Measurements from ENCODE around the gene METTL25B. TPM values are rescaled to one million over a fixed set of nuclear protein-coding genes. Genes with fewer than 3 reads are reported as not detected.
"Not testable (repeated sequence)": the region's sequence is repeated elsewhere in the genome, so short reads cannot be mapped to it uniquely, and the experiment has no call there.

METTL25B gene
- total and polyA plus RNA-seq, 12 donors = 12.8 to 45.2 (median 15.6) TPM

DNA sequence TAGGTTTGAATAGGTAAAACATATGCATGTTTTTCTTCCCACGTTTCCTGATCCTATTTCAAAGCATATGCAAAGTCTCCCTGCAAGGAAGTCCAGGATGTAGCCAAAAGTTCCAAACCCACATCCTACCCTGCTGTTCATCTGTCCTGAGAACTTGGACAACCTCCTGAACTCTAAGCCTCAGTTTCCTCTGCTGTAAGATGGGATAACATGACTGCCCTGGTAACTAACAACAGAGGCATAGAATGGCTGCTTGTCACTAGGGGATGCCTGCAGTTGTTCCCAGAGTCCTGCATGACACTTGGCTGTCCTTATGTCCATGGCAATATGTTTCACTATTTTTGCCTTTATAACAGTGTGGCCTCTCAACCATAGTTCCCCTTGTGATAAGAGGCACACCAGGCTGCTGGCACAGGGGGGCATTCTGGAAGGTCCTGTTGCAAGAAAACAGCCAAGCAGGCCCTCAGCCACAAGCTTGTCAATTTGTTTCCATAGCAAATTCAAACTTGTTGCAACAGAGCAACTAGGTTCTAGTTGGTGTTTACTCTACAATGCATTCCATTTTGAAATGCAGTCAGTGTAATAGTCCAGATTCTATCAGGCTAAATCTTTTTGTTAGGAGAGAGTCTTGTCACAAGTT is 24.7 kb downstream of the METTL25B start:
- intact Hi-C loops (cut with DNase I) = loop anchor here in 3 of 10 donors (1.0 to 2.0 kb wide), 2 partner anchors 13 to 14 kb away; partner anchors contain the start of gene PRCC (in 2 of the 3)
- no peak for DNase-seq
- H3K36me3 ChIP-seq = peaks cover 0 to 3% (median 0%) of the 10 kb centered on the region in 9 donors
- no peaks in the 10 kb centered on the region for H3K9me3 ChIP-seq
- no peak for ATAC-seq
- TF ChIP-seq, protein P1, sequence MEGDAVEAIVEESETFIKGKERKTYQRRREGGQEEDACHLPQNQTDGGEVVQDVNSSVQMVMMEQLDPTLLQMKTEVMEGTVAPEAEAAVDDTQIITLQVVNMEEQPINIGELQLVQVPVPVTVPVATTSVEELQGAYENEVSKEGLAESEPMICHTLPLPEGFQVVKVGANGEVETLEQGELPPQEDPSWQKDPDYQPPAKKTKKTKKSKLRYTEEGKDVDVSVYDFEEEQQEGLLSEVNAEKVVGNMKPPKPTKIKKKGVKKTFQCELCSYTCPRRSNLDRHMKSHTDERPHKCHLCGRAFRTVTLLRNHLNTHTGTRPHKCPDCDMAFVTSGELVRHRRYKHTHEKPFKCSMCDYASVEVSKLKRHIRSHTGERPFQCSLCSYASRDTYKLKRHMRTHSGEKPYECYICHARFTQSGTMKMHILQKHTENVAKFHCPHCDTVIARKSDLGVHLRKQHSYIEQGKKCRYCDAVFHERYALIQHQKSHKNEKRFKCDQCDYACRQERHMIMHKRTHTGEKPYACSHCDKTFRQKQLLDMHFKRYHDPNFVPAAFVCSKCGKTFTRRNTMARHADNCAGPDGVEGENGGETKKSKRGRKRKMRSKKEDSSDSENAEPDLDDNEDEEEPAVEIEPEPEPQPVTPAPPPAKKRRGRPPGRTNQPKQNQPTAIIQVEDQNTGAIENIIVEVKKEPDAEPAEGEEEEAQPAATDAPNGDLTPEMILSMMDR (IDR thresholded peaks at IDR 0.05) = no peak
- no peaks in the 10 kb centered on the region for H3K27me3 ChIP-seq
- peaks cover 24 to 57% (median 43%) of the 10 kb centered on the region in 9 donors for H3K4me1 ChIP-seq
- H3K27ac ChIP-seq = peak overlapping the region in 5 of 10 donors; percentile 98 to 100 (median 100)
- WGBS, 2 donors = 13 to 29% methylated on average over 1 of the region's 1 CpG
- H3K4me3 ChIP-seq = peak overlapping the region in 7 of 10 donors; percentile 79 to 99 (median 99)

DNA sequence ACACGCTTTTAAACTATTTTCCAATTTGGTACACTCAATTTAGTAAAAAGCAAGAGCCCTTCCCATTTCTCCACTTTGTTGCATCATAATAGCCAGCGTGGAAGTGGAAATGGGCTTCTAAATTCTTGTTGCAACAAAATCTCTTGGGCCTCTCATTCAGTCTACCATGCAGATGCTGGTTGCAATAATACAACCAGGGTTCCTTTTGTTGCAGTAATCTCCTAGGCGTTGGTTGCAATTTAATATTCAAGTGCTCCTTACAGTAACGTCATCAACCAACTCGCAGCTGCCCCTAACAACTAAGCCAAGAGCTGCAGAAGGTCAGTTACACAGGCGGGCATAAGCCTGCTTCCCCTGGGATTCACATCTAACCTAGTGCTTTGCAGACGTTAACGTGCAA is 25.9 kb downstream of the METTL25B start:
- no peak for ATAC-seq
- TF ChIP-seq, protein P1 (IDR thresholded peaks at IDR 0.05) = no peak
- no peaks in the 10 kb centered on the region for H3K9me3 ChIP-seq

DNA sequence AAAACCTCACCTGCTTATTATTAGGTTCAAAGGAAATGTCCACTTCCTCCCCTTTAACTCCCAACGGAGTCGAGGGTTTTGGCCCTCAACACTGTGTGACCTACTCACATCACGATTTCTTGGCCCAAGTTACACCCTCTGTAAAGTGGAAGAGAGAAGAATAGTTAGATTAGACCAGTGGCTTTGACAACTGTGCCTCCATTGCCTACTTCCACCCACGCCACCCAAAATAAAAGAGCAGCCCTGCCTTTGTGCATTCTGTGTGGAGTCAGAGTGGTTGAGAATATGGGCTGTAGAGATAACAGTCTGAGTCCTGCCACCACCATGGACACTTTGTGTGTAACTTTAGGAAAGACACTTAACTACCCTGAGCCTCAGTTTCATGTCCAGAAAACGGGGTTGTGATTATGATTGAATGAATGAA is 27.3 kb downstream of the METTL25B start:
- H3K27me3 ChIP-seq = no peaks in the 10 kb centered on the region
- ATAC-seq (no peak), DNase-seq (no peak)
- no peak overlapping the region for H3K4me3 ChIP-seq
- peak overlapping the region in 4 of 10 donors; percentile 0 to 57 (median 24) for H3K27ac ChIP-seq
- peaks cover 4 to 32% (median 17%) of the 10 kb centered on the region in 9 donors for H3K4me1 ChIP-seq
- TF ChIP-seq, protein P1 (IDR thresholded peaks at IDR 0.05) = no peak
- H3K36me3 ChIP-seq = peaks cover 0 to 3% (median 0%) of the 10 kb centered on the region in 9 donors
- H3K9me3 ChIP-seq = no peaks in the 10 kb centered on the region
- 45 to 51% methylated on average over 5 of the region's 5 CpGs for WGBS, 2 donors
- intact Hi-C loops (cut with DNase I) = no loop called here

More for the DNA sequence above, 25.9 kb downstream of the METTL25B start:
- H3K36me3 ChIP-seq = peaks cover 0 to 3% (median 0%) of the 10 kb centered on the region in 9 donors
- H3K27me3 ChIP-seq = no peaks in the 10 kb centered on the region
- peaks cover 13 to 45% (median 30%) of the 10 kb centered on the region in 9 donors for H3K4me1 ChIP-seq
- H3K27ac ChIP-seq = no peak overlapping the region
- intact Hi-C loops (cut with DNase I) = no loop called here
- 74 to 75% methylated on average over 8 of the region's 8 CpGs for WGBS, 2 donors
- no peak overlapping the region for H3K4me3 ChIP-seq
- no peak for DNase-seq

DNA sequence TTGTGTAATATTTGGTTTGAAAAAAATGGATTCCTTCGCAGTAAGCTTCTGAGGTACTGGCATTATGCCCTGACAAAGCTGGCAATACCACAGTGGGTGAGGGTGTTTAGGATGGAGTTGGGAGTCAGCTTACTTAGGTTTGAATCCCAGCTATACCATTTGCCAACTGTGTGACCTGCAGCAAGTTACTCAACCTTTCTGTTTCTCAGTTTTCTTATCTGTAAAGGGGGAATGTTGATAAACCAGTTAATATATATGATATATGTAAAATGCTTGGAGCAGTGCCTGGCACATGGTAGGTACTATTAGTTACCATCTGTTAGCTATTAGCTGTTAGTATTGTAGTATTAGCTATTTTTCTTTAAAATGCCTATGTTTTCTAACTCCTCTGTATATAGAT is 28.1 kb downstream of the METTL25B start:
- Histone ChIP-seq H3K36me3 (peaks cover 0 to 3% (median 0%) of the 10 kb centered on the region in 9 donors), H3K27me3 (no peaks in the 10 kb centered on the region), H3K9me3 (no peaks in the 10 kb centered on the region), H3K4me1 (peaks cover 4 to 32% (median 15%) of the 10 kb centered on the region in 9 donors), H3K27ac (peak overlapping the region in 1 of 10 donors; percentile 57), H3K4me3 (no peak overlapping the region)
- intact Hi-C loops (cut with DNase I) = no loop called here
- TF ChIP-seq, protein P1 (IDR thresholded peaks at IDR 0.05) = no peak
- DNase-seq = no peak
- ATAC-seq = no peak
- 98 to 100% methylated on average over 1 of the region's 1 CpG for WGBS, 2 donors

DNA sequence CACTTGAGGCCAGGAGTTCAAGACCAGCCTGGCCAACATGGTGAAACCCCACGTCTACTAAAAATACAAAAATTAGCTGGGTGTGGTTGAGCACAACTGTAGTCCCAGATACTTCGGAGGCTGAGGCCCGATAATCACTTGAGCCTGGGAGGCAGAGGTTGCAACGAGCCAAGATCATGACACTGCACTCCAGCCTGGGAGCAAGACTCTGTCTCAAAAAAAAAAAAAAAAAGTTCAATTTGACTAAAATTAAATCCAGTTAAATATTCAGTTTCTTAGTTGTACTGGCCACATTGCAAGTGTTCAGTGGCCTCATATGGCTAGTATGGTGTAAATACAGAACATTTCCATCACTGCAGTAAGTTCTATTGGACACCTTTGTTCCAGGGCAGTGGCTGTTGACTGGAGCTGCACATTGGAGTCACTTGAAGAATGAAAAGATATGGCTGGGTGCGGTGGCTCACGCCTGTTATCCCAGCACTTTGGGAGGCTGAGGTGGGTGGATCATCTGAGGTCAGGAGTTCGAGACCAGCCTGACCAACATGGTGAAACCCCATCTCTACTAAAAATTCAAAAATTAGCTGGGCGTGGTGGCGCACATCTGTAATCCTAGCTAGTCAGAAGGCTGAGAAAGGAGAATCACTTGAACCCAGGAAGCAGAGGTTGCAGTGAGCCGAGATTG is 29.4 kb downstream of the METTL25B start:
- H3K4me3 ChIP-seq, DNase-seq, H3K9me3 ChIP-seq, H3K27ac ChIP-seq, ATAC-seq, H3K36me3 ChIP-seq, H3K27me3 ChIP-seq: not testable (repeated sequence)
- H3K4me1 ChIP-seq = peaks cover 3 to 26% (median 12%) of the 10 kb centered on the region in 9 donors
- 89 to 97% methylated on average over 10 of the region's 10 CpGs for WGBS, 2 donors
- intact Hi-C loops (cut with DNase I) = loop anchor here in 1 of 10 donors (2.0 kb wide), 1 partner anchor 77 kb away; no protein-coding TSS in a partner anchor
